ENCODE results near the gene LOXL4.

LOXL4 gene

GRCh38 chr10:98267894-98268693 lies at the start of gene LOXL4:
TSS of gene LOXL4 (minus strand) at chr10:98268194. CDS start at chr10:98263019, 5,175 bp downstream.
- no peaks in the 10 kb centered on the region for H3K27me3 ChIP-seq (ENCODE audit: low read depth, low read length)
- no peak for TF ChIP-seq EZH2phosphoT487 (IDR thresholded peaks at IDR 0.05; ENCODE audit: low read depth)
- no peak for TF ChIP-seq CTCF (IDR thresholded peaks at IDR 0.05; ENCODE audit: low read depth, low read length)
- peak within 1 kb of the TSS; percentile 80 for H3K4me3 ChIP-seq (ENCODE audit: low read length)
- peak within 1 kb of the TSS; percentile 77 for H3K4me2 ChIP-seq (ENCODE audit: low read length)
- peak within 1 kb of the TSS; percentile 59 for H3K9ac ChIP-seq (ENCODE audit: low read length)
- H3K79me2 ChIP-seq (ENCODE audit: low read length): no peaks in the 10 kb centered on the region
- no peak within 1 kb of the TSS for H3K27ac ChIP-seq (ENCODE audit: low read length)
- H3K36me3 ChIP-seq (replicated peaks; ENCODE audit: low read depth, low read length): no peaks in the 10 kb centered on the region
- peak within 1 kb of the TSS; percentile 74 for H2AFZ ChIP-seq (ENCODE audit: low read depth, low read length)
- H3K4me1 ChIP-seq (ENCODE audit: low read length): peaks cover 3% of the 10 kb centered on the region; the same call in 1 of the 2 replicates
- H4K20me1 ChIP-seq (ENCODE audit: insufficient read depth, low read length): no peaks in the 10 kb centered on the region
- no peaks in the 10 kb centered on the region for H3K9me3 ChIP-seq (ENCODE audit: insufficient read depth, low read length)

- Histone ChIP-seq H3K27ac (ENCODE audit: low read length) (no peak overlapping the region), H3K9ac (ENCODE audit: low read length) (no peak overlapping the region), H3K36me3 (replicated peaks; ENCODE audit: low read depth, low read length) (no peaks in the 10 kb centered on the region), H3K4me2 (ENCODE audit: low read length) (no peak overlapping the region), H2AFZ (ENCODE audit: low read depth, low read length) (no peak overlapping the region), H3K79me2 (ENCODE audit: low read length) (no peaks in the 10 kb centered on the region), H3K4me1 (ENCODE audit: low read length) (no peaks in the 10 kb centered on the region), H4K20me1 (ENCODE audit: insufficient read depth, low read length) (no peaks in the 10 kb centered on the region), H3K27me3 (ENCODE audit: low read depth, low read length) (no peaks in the 10 kb centered on the region), H3K4me3 (ENCODE audit: low read length) (no peak overlapping the region), H3K9me3 (ENCODE audit: insufficient read depth, low read length) (no peaks in the 10 kb centered on the region)
- no peak for TF ChIP-seq EZH2phosphoT487 (IDR thresholded peaks at IDR 0.05; ENCODE audit: low read depth)
- no peak for TF ChIP-seq CTCF (IDR thresholded peaks at IDR 0.05; ENCODE audit: low read depth, low read length)
These were observed 48.7 kb upstream of the LOXL4 start for GRCh38 chr10:98316661-98317060.

- no peaks in the 10 kb centered on the region for H4K20me1 ChIP-seq (ENCODE audit: insufficient read depth, low read length)
- H3K79me2 ChIP-seq (ENCODE audit: low read length): no peaks in the 10 kb centered on the region
- H3K27ac ChIP-seq (ENCODE audit: low read length): no peak overlapping the region
- H3K27me3 ChIP-seq (ENCODE audit: low read depth, low read length): no peaks in the 10 kb centered on the region
- no peak overlapping the region for H2AFZ ChIP-seq (ENCODE audit: low read depth, low read length)
- no peaks in the 10 kb centered on the region for H3K4me1 ChIP-seq (ENCODE audit: low read length)
- no peak overlapping the region for H3K4me2 ChIP-seq (ENCODE audit: low read length)
- H3K9me3 ChIP-seq (ENCODE audit: insufficient read depth, low read length): no peaks in the 10 kb centered on the region
- TF ChIP-seq EZH2phosphoT487 (IDR thresholded peaks at IDR 0.05; ENCODE audit: low read depth) (no peak), CTCF (IDR thresholded peaks at IDR 0.05; ENCODE audit: low read depth, low read length) (no peak)
- no peaks in the 10 kb centered on the region for H3K36me3 ChIP-seq (replicated peaks; ENCODE audit: low read depth, low read length)
- H3K4me3 ChIP-seq (ENCODE audit: low read length): no peak overlapping the region
- H3K9ac ChIP-seq (ENCODE audit: low read length): no peak overlapping the region
These were observed 48.2 kb upstream of the LOXL4 start for GRCh38 chr10:98316170-98316569.

- no peak overlapping the region for H3K4me2 ChIP-seq (ENCODE audit: low read length)
- no peaks in the 10 kb centered on the region for H3K4me1 ChIP-seq (ENCODE audit: low read length)
- no peak overlapping the region for H3K9ac ChIP-seq (ENCODE audit: low read length)
- no peak overlapping the region for H3K4me3 ChIP-seq (ENCODE audit: low read length)
- H3K79me2 ChIP-seq (ENCODE audit: low read length): no peaks in the 10 kb centered on the region
- no peaks in the 10 kb centered on the region for H3K27me3 ChIP-seq (ENCODE audit: low read depth, low read length)
- no peaks in the 10 kb centered on the region for H3K36me3 ChIP-seq (replicated peaks; ENCODE audit: low read depth, low read length)
- TF ChIP-seq CTCF (IDR thresholded peaks at IDR 0.05; ENCODE audit: low read depth, low read length) (no peak), EZH2phosphoT487 (IDR thresholded peaks at IDR 0.05; ENCODE audit: low read depth) (no peak)
- no peak overlapping the region for H2AFZ ChIP-seq (ENCODE audit: low read depth, low read length)
- no peaks in the 10 kb centered on the region for H4K20me1 ChIP-seq (ENCODE audit: insufficient read depth, low read length)
- H3K9me3 ChIP-seq (ENCODE audit: insufficient read depth, low read length): no peaks in the 10 kb centered on the region
- H3K27ac ChIP-seq (ENCODE audit: low read length): no peak overlapping the region
These were observed 46.7 kb upstream of the LOXL4 start for GRCh38 chr10:98314532-98315284.

Measured in OCI-LY3 (cell line).